Measurements from ENCODE around the gene CCDC12. TPM values are rescaled to one million over a fixed set of nuclear protein-coding genes. Genes with fewer than 3 reads are reported as not detected.
A peak's percentile ranks its signal among the peaks of the same experiment; 100 is the strongest.

The CCDC12 gene
- total and polyA plus RNA-seq, 9 of the 15 experiments (the other 6 are each of a cell fraction or from before 2014, with no cell fraction given), result 8.9 to 201 (median 86.9) TPM

- Histone ChIP-seq H3K4me1 (replicated peaks in 1 of 2; ENCODE audit: control insufficient read depth in 2 of 2, insufficient read depth in 2 of 2, low read length in 2 of 2) (peaks cover 0 to 46% of the 10 kb centered on the region in 2 experiments; a peak in 3 of 5 replicates), H2AFZ (ENCODE audit: low read depth, low read length) (no peak overlapping the region), H3K9ac (ENCODE audit: insufficient read depth in 1 of 2, low read depth in 2 of 2, low read length in 2 of 2) (0 out of 4 replicates have a peak overlapping the region, but pooled peaks of 1 of the 2 experiments have one; percentile 33), H3K79me2 (ENCODE audit: control insufficient read depth, insufficient read depth, low read length) (no peaks in the 10 kb centered on the region), H3K27me3 (ENCODE audit: control insufficient read depth in 2 of 2, insufficient read depth in 2 of 2, low read length in 2 of 2) (peaks cover 5 to 47% of the 10 kb centered on the region in 2 experiments; a peak in 2 of 5 replicates), H3K27ac (ENCODE audit: extremely low read depth, low read depth, low read length) (no peak overlapping the region), H3K9me3 (replicated peaks; ENCODE audit: control insufficient read depth, insufficient read depth, low read depth, low read length) (no peaks in the 10 kb centered on the region), H3K36me3 (ENCODE audit: control insufficient read depth, insufficient read depth, low read length) (no peaks in the 10 kb centered on the region), H3K4me2 (ENCODE audit: insufficient read depth, low read length) (no peak overlapping the region), H4K20me1 (replicated peaks; ENCODE audit: control insufficient read depth, insufficient read depth, low read length) (peaks cover 10% of the 10 kb centered on the region), H3K4me3 (no peak overlapping the region), H3K9me1 (ENCODE audit: control insufficient read depth, insufficient read depth, low read length) (no peaks in the 10 kb centered on the region)
- CTCF ChIA-PET (ENCODE audit: low intra/inter-chr PET ratio), result no interaction called here
- in situ Hi-C loops (cut with MboI), result no loop called here
- no TSS peak for BruUV-seq (replicated peaks)
- ATAC-seq (no peak), FAIRE-seq (no peak), DNase-seq (ENCODE audit: extremely low read depth in 1 of 4, low spot score in 3 of 4) (no peak)
- POLR2A ChIA-PET, result no interaction called here
- intact Hi-C loops (cut with micrococcal nuclease), result no loop called here
- 5% methylated on average over 17 of the region's 17 CpGs for WGBS (ENCODE audit: insufficient coverage, low coverage, missing lambda C conversion rate)
- no peak for TF ChIP-seq CAMTA2 (CRISPR knock-in tag; conservative IDR thresholded peaks at IDR 0.05)
- no peak for TF ChIP-seq MCM2 (IDR thresholded peaks at IDR 0.05; ENCODE audit: low read depth)
- no peak for TF ChIP-seq PTTG1 (tag; IDR thresholded peaks at IDR 0.05; ENCODE audit: low read depth)
- TF ChIP-seq NCOR1 (IDR thresholded peaks at IDR 0.05), result no peak
- no peak for TF ChIP-seq GMEB1 (CRISPR knock-in tag; IDR thresholded peaks at IDR 0.05)
Measured at GRCh38 chr3:46901591-46902187, 74.9 kb downstream of the CCDC12 start.
